BLaER1 treated with 17β-estradiol and CSF1 and Interleukin-3, amounts not matched to agents 10 nM and 100 nM (cell line): Measurements from ENCODE around the gene C11orf68.

Experiments
- H3K27ac ChIP-seq, 11 experiments: shearing (Covaris generic); formaldehyde crosslinking; 2 replicates each; pipeline ENCODE4 v1.8.1; 2022
- H3K27me3 ChIP-seq, 11 experiments: shearing (Covaris generic); formaldehyde crosslinking; 2 replicates each; pipeline ENCODE4 v1.8.1; 2022
- H3K36me3 ChIP-seq, 11 experiments: shearing (Covaris generic); formaldehyde crosslinking; 2 replicates each; pipeline ENCODE4 v1.8.1; 2022
- H3K4me1 ChIP-seq, 10 experiments: shearing (Covaris generic); formaldehyde crosslinking; 2 replicates each; pipeline ENCODE4 v1.8.1; 2022
- H3K4me2 ChIP-seq, 11 experiments: shearing (Covaris generic); formaldehyde crosslinking; 2 replicates each; pipeline ENCODE4 v1.8.1; 2022
- H3K4me3 ChIP-seq, 10 experiments: shearing (Covaris generic); formaldehyde crosslinking; 2 replicates each; pipeline ENCODE4 v1.8.1; 2022
- H3K9ac ChIP-seq, 11 experiments: shearing (Covaris generic); formaldehyde crosslinking; 2 replicates each; pipeline ENCODE4 v1.8.1; 2022
- H3K9me3 ChIP-seq, 11 experiments: shearing (Covaris generic); formaldehyde crosslinking; replicated peaks in 1 of 11; 2 replicates each; pipeline ENCODE4 v1.8.1; 2022
- H4K20me1 ChIP-seq, 11 experiments: shearing (Covaris generic); formaldehyde crosslinking; 2 replicates each; pipeline ENCODE4 v1.8.1; 2022
- Cebpa-rat ChIP-seq, 11 experiments: shearing (Covaris generic); IDR thresholded peaks; 2 replicates each; pipeline ENCODE4 v1.8.1; 2022

The C11orf68 gene

DNA sequence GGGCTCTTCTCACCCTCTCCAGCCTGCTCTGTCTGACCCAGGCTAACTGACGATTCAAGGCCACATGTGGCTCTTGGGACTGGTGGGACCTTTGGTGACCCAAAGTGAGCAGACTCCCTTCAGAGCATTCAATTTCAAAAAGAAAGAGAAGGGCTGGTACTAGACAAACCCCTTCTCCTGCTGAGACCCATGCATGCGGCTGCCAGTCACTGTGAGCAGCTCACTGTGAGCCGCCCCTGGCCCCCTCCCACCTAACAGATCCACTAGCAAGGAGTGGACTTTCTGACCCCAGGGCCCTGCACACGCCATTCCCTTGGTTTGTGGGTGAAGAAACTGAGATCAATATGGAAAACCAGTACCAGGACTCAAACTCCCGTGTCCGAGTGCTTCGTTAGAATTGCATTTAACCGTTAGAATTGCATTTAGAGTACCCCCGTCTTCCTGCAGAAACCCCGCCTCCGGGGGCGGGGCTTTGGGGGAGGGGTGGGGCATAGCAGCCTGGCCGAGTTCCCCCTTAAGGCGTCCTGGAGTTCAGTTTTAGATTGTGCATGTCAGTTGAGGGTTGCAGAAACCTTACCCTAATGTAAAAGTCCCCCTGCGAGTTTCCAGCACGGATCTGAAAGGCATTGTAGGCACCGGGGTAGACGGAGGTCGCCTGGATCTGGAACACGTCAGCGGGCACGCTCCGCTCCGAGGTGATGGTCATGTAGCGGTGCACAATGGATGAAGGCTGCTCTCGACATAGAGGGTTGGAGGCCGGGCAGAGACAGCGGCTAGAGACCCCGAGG, 51.4 kb downstream of the C11orf68 start:
- TF ChIP-seq Cebpa-rat (IDR thresholded peaks at IDR 0.05), result no peak
- H3K4me3 ChIP-seq, result no peak overlapping the region
- H3K9me3 ChIP-seq, result no peaks in the 10 kb centered on the region
- peaks cover 0 to 91% (median 74%) of the 10 kb centered on the region in 11 experiments; a peak in 21 of 22 replicates for H4K20me1 ChIP-seq
- H3K9ac ChIP-seq, result 0 out of 22 replicates have a peak overlapping the region, but pooled peaks of 1 of the 11 experiments have one; percentile 12
- H3K27ac ChIP-seq, result no peak overlapping the region
- H3K4me2 ChIP-seq, result peak overlapping the region in 3 of 11 experiments; percentile 1 to 23 (median 21); a peak in 2 of 22 replicates
- H3K36me3 ChIP-seq, result peaks cover 49 to 60% (median 55%) of the 10 kb centered on the region in 11 experiments
- peaks cover 0 to 24% (median 17%) of the 10 kb centered on the region in 11 experiments; a peak in 14 of 22 replicates for H3K27me3 ChIP-seq
- H3K4me1 ChIP-seq, result peaks cover 31 to 85% (median 45%) of the 10 kb centered on the region in 10 experiments
